Measurements from ENCODE around the gene ERCC2.

Gene ERCC2

DNA sequence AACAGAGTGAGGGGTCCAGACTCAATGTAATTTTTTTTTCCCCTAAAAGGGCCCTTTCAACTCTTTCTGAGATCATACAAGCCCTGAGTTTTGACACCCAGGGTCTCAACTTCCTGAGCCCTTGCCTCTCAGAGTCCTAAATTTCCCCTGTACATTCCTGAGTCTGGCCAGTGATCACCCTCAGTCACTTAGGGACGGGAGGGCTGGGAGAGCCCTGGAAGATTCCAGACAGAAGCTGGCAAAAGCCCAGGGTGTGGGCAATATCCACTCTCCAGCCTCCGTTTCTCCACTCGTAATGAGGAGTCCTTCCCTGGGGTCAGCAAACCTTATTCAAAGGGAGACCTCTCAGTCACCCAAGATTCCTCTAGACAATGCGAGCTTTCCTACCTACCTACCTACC is 32.9 kb upstream of the ERCC2 start:
- FAIRE-seq, result no peak
- DNase-seq (ENCODE audit: insufficient read length, low spot score), result no peak
- TF ChIP-seq TAF1 (IDR thresholded peaks at IDR 0.05; ENCODE audit: low read depth, low read length), result no peak
- TF ChIP-seq SPI1 (IDR thresholded peaks at IDR 0.05; ENCODE audit: low read depth, low read length), result no peak
- TF ChIP-seq POU2F2 (IDR thresholded peaks at IDR 0.05; ENCODE audit: low read depth, low read length), result no peak
- TF ChIP-seq PAX5 (IDR thresholded peaks at IDR 0.05; ENCODE audit: insufficient read depth, low read length, severe bottlenecking), result no peak
- no peak for TF ChIP-seq POLR2A (IDR thresholded peaks at IDR 0.05; ENCODE audit: low read depth, low read length)
- TF ChIP-seq POLR2AphosphoS5 (IDR thresholded peaks at IDR 0.05; ENCODE audit: low read depth, low read length), result no peak

DNA sequence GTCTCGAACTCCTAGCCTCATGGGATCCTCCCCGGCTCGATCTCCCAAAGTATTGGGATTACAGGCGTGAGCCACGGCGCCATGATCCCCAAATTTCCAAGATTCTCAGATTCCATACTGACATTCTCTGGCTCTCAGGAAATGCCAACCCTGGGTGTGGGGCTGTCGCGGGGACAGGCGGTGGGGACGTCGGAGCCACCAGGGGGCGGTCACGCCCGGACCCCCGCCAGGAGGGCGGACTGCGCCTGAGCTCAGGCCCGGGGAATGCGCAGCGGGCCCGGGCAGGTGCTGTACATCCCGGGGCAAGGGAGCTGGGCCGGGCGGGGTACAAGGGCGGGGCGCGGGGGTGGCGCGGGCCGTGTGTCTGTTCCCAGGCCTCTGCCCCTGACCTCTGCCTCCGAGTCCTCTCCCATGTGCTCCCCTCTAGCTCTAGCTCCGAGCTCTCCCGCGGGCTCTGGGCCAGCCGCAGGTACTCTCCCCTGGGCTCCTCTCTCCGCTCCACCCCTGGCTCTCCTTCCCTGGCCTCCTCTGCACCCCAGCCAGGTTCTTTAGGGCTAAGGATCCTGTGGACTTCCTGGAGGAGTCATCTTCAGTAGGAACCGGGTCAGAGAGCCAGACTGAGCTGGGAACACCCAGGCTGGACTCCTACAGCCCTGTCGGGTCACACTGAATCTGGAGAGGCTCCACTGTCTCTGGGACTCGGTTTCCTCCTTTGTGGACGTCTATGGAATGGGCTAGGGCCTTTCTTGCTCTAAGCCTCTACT is 32.1 kb upstream of the ERCC2 start:
- FAIRE-seq, result no peak
- no peak for DNase-seq (ENCODE audit: insufficient read length, low spot score)
- no peak for TF ChIP-seq TAF1 (IDR thresholded peaks at IDR 0.05; ENCODE audit: low read depth, low read length)
- no peak for TF ChIP-seq POLR2A (IDR thresholded peaks at IDR 0.05; ENCODE audit: low read depth, low read length)
- TF ChIP-seq PAX5 (IDR thresholded peaks at IDR 0.05; ENCODE audit: insufficient read depth, low read length, severe bottlenecking), result no peak
- no peak for TF ChIP-seq SPI1 (IDR thresholded peaks at IDR 0.05; ENCODE audit: low read depth, low read length)
- TF ChIP-seq POU2F2 (IDR thresholded peaks at IDR 0.05; ENCODE audit: low read depth, low read length), result no peak
- TF ChIP-seq POLR2AphosphoS5 (IDR thresholded peaks at IDR 0.05; ENCODE audit: low read depth, low read length), result no peak

DNA sequence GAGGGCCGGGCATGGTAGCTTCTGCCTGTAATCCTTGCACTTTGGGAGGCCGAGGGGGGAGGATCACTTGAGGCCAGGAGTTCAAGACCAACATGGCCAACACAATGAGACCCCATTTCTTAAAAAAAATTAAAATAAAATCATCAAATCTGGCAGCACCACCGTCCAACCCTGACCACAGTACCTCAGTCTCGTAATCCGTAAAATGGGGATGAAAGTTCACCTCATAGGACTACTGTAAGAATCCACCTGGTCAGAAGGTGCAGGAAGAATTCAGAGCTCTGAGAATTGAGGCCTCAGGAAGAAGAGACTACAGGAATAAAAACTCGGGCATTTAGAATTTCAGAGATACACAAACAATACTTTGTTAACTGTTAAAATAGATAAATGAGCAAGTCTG is 31.4 kb upstream of the ERCC2 start:
- TF ChIP-seq POLR2AphosphoS5 (IDR thresholded peaks at IDR 0.05; ENCODE audit: low read depth, low read length), result no peak
- TF ChIP-seq TAF1 (IDR thresholded peaks at IDR 0.05; ENCODE audit: low read depth, low read length), result no peak
- TF ChIP-seq POLR2A (IDR thresholded peaks at IDR 0.05; ENCODE audit: low read depth, low read length), result no peak
- no peak for TF ChIP-seq POU2F2 (IDR thresholded peaks at IDR 0.05; ENCODE audit: low read depth, low read length)
- no peak for TF ChIP-seq SPI1 (IDR thresholded peaks at IDR 0.05; ENCODE audit: low read depth, low read length)
- TF ChIP-seq PAX5 (IDR thresholded peaks at IDR 0.05; ENCODE audit: insufficient read depth, low read length, severe bottlenecking), result no peak
- no peak for DNase-seq (ENCODE audit: insufficient read length, low spot score)
- FAIRE-seq, result no peak

DNA sequence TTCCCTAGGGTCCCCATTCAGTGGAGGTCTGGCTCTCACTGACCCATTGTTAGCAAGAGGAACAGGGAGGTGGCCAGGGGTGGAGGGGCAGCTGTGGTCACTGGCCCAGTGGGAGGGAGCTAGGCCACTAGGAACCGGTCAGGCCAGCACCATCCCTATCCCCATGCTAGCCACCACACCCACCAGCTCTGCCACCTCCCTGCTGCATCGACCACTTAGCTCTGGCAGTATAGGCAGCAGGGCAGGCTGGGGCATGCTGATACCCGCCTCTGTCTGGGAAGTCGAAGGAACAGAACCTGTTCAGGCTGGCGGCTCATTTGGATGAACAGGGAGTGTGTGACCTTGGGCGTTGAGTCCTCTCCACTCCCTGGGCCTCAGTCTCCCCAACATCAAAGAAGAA is 29.8 kb upstream of the ERCC2 start:
- no peak for TF ChIP-seq SPI1 (IDR thresholded peaks at IDR 0.05; ENCODE audit: low read depth, low read length)
- no peak for TF ChIP-seq POU2F2 (IDR thresholded peaks at IDR 0.05; ENCODE audit: low read depth, low read length)
- TF ChIP-seq TAF1 (IDR thresholded peaks at IDR 0.05; ENCODE audit: low read depth, low read length), result no peak
- no peak for DNase-seq (ENCODE audit: insufficient read length, low spot score)
- FAIRE-seq, result no peak

DNA sequence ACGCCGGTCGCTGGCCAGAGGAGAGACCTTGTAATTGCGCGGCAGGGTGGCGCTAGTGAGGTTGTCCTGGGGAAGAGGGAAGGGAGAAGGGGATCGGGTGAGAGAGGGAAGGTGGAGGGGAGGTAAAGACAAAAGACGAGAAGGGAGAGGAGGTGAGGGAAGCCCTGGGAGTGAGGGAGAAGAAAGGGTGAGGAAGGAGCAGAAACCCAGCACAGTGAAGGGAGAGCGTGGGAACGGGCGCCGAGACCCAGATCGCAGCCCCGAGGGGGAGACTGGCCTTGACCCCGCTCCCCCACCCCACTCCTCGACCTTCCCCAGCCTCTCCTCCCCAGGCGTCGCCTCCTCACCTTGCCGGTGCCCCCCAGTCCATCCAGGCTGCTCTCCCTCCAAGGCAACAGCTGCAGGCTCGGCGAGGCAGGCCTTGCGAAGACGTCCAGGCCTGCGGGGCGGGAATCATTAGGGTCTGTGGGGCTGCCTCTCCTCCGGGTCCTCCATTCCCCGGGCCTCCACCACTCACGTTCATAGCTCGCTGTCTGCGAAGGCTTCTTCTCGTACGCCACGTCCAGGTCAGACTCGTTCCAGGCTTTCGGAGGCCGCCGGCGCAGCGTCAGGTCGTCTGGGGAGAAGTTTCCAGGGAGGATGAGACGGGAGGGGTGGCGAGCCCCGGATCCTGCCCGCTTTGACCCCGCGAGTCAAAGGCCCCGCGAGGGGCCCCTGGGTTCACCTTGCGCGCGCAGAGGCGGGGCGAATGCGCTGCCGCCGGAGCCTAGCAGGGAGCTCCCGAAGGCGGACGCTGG is 25.6 kb upstream of the ERCC2 start:
- TF ChIP-seq SPI1 (IDR thresholded peaks at IDR 0.05; ENCODE audit: low read depth, low read length) (no peak), POLR2AphosphoS5 (IDR thresholded peaks at IDR 0.05; ENCODE audit: low read depth, low read length) (no peak), POLR2A (IDR thresholded peaks at IDR 0.05; ENCODE audit: low read depth, low read length) (no peak), TAF1 (IDR thresholded peaks at IDR 0.05; ENCODE audit: low read depth, low read length) (no peak)
- DNase-seq (ENCODE audit: insufficient read length, low spot score) (no peak), FAIRE-seq (no peak)

DNA sequence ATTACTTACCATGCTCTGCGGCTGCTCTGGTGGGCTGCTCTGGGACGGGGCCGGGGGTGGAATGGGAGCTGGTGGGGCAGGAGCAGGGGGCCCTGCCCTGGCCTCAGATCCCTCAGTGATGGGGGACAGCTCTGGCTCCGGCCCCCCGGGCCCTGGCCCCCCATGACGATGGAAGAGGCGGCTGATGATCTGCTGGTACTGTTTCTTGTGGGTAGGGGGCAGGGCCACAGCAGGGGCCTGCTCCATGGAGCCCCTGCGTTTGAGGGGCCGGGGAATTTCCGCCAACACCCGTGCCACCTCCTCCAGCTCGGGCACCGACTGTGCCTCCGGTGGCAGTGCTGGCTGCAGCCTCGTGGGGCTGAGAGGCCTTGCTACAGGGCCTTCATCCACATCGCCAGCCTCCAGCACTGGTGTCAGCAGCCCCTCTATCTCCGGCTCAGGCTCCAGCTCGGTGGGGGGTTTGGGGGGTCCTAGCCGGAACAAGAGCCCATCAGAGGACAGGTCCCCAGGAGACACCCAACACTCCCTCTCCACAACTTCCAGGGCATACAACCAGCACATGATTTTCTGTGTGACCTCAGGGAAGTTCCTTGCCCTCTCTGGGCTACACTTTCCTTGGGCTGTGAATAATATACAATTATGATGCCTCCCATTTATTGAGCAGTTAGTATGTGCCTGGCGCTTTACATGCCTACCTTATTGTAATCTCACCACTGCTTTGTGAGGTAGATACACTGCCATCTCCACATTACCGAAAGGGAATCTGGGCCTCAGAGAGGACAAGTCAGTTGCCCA is 21.7 kb upstream of the ERCC2 start:
- DNase-seq (ENCODE audit: insufficient read length, low spot score) (no peak), FAIRE-seq (no peak)
- TF ChIP-seq POLR2AphosphoS5 (IDR thresholded peaks at IDR 0.05; ENCODE audit: low read depth, low read length) (no peak), POLR2A (IDR thresholded peaks at IDR 0.05; ENCODE audit: low read depth, low read length) (no peak), TAF1 (IDR thresholded peaks at IDR 0.05; ENCODE audit: low read depth, low read length) (no peak), SPI1 (IDR thresholded peaks at IDR 0.05; ENCODE audit: low read depth, low read length) (no peak), PAX5 (IDR thresholded peaks at IDR 0.05; ENCODE audit: insufficient read depth, low read length, severe bottlenecking) (no peak), POU2F2 (IDR thresholded peaks at IDR 0.05; ENCODE audit: low read depth, low read length) (no peak)

DNA sequence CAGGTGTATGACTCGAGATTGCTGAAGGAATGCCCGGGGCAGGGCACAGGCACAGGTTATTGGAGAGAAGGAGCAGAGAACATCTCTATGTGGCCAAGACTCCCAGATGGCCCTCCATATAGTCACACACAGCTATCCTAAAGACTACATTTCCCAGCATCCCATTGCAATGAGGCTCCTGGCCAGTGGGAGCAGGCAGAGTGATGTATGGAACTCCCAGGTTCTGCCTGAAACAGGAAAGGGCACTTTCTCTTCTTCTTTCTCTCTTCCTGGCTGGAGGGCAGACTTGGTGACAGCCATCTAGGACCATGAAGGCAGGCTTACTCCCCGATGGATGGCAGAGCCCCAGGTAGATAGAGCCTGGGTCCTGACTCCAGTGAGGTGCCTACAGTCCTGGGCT is 21.0 kb upstream of the ERCC2 start:
- no peak for FAIRE-seq
- TF ChIP-seq SPI1 (IDR thresholded peaks at IDR 0.05; ENCODE audit: low read depth, low read length), result 0 out of 2 replicates have a peak, but pooled peaks have one; percentile 12
- TF ChIP-seq POLR2A (IDR thresholded peaks at IDR 0.05; ENCODE audit: low read depth, low read length), result no peak

DNA sequence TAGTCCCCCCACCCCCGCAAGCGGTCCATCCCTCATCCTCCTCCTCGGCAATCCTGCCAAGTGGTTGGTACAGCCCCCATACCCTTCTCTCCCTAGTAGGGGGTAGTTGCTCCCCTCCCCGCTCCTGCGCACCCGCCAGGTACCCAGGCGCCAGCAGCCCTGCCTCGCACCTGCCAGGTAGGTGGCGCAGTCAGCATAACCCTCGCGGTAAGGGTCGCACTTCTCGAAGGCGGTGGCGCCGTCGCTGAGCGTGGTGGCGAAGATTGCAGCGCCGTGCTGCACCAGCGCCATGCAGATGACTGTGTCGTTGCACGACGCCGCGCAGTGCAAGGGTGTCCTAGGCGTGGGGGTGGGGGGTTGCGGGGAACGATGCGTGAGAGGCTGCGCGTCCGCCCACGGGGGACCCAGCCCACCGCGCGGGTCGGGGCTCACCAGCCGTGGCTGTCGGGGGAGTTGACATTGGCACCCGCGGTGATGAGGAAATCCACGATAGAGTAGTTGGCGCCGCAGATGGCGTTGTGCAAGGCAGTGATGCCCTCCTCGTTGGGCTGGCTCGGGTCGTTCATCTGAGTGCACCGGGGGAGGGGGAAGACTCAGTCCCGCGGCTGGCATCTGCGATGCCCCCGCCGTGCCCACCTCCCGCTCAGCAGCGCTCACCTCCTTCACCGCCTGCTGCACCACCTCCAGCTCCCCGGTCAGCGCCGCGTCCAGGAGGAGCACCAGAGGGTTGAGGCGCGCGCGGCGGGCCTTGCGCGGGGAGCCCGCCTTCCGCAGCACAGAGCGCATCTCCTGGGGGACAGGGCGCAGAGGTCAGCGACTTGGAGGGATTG is 15.2 kb upstream of the ERCC2 start:
- DNase-seq (ENCODE audit: insufficient read length, low spot score), result no peak
- TF ChIP-seq POLR2A (IDR thresholded peaks at IDR 0.05; ENCODE audit: low read depth, low read length) (no peak), POU2F2 (IDR thresholded peaks at IDR 0.05; ENCODE audit: low read depth, low read length) (no peak), TAF1 (IDR thresholded peaks at IDR 0.05; ENCODE audit: low read depth, low read length) (no peak), PAX5 (IDR thresholded peaks at IDR 0.05; ENCODE audit: insufficient read depth, low read length, severe bottlenecking) (no peak), SPI1 (IDR thresholded peaks at IDR 0.05; ENCODE audit: low read depth, low read length) (no peak), POLR2AphosphoS5 (IDR thresholded peaks at IDR 0.05; ENCODE audit: low read depth, low read length) (no peak)
- no peak for FAIRE-seq

More for the DNA sequence above, 21.0 kb upstream of the ERCC2 start:
- DNase-seq (ENCODE audit: insufficient read length, low spot score), result no peak

DNA sequence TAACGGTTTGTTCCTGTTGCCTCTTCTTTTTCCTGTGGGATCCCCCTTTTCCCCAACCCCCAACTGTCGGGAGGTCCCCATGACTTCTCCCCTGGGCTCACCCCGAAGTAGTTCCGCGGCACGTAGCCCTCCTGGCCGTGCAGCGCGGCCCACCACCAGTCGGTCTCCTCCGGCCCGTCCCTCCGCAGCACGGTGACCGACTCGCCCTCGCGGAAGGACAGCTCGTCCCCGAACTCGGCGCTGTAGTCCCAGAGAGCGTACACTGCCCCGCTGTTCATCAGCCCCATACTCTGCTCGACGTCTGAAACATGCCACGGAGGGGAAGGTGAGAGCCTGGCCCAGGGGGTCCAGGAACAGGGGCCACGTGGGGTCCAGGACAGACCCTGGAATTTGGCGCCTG is 12.1 kb upstream of the ERCC2 start:
- no peak for FAIRE-seq
- DNase-seq (ENCODE audit: insufficient read length, low spot score), result no peak
- TF ChIP-seq PAX5 (IDR thresholded peaks at IDR 0.05; ENCODE audit: insufficient read depth, low read length, severe bottlenecking), result no peak

Measured in GM12891 (cell line).